Adrenal gland (tissue), 12 donors: ENCODE results near the gene RAD23B. TPM values are rescaled to one million over a fixed set of nuclear protein-coding genes. Genes with fewer than 3 reads are reported as not detected.

Source experiments
- DNase-seq, 7 donors: peaks; one replicate each; pipeline ENCODE4 v3.0.0-alpha.2; 2019 to 2020
- H3K27ac ChIP-seq, 5 donors: fragments of 200-600 bp; sonication (generic) in 4 of 5; 1 replicate in 3 of 5; 2 replicates in 2 of 5; pipeline versions ENCODE4 v1.5.1 to v1.8.0; 2016 to 2020; ENCODE audit warnings: mild to moderate bottlenecking in 1 of 5
- H3K27me3 ChIP-seq: fragments of 200-600 bp; 2 replicates; pipeline ENCODE4 v1.8.0; 2021
- H3K36me3 ChIP-seq, 2 donors: fragments of 200-600 bp; replicated peaks in 1 of 2; 1 replicate in 1 of 2; 2 replicates in 1 of 2; pipeline versions ENCODE4 v1.5.1 to v1.8.0; 2018 to 2022
- H3K4me1 ChIP-seq, 2 donors: fragments of 200-600 bp; replicated peaks in 1 of 2; 1 replicate in 1 of 2; 2 replicates in 1 of 2; pipeline versions ENCODE4 v1.5.1 to v1.8.0; 2018 to 2021
- H3K4me3 ChIP-seq, 4 donors: fragments of 200-600 bp; sonication (generic) in 3 of 4; one replicate each; pipeline ENCODE4 v1.5.1; 2016 to 2018
- H3K9me3 ChIP-seq, 3 donors: fragments of 200-600 bp; sonication (generic) in 1 of 3; replicated peaks in 1 of 3; 1 replicate in 2 of 3; 2 replicates in 1 of 3; pipeline versions ENCODE4 v1.5.1 to v1.8.0; 2016 to 2021
- CTCF ChIP-seq, 6 experiments: fragments of 450-650 bp in 4 of 6; fragments of 200-600 bp in 2 of 6; sonication (generic) in 1 of 6; IDR thresholded peaks; 1 replicate in 5 of 6; 2 replicates in 1 of 6; pipeline versions ENCODE4 v1.5.1 to v1.8.0; 2016 to 2021; ENCODE audit warnings: antibody characterized with exemption in 6 of 6, mild to moderate bottlenecking in 2 of 6, moderate library complexity in 1 of 6
- POLR2A ChIP-seq, 2 donors: fragments of 450-650 bp; IDR thresholded peaks; one replicate each; pipeline ENCODE4 v1.6.1; 2017; ENCODE audit warnings: antibody characterized with exemption in 2 of 2, mild to moderate bottlenecking in 2 of 2, moderate library complexity in 1 of 2
- WGBS, 4 donors: extraction: QIAGEN DNeasy Blood & Tissue Kit in 2 of 4; methylation state at CpG; one replicate each; pipeline versions ENCODE4 v1.1.5 to v1.1.7; 2013 to 2017; 5-methylcytosine and 5-hydroxymethylcytosine counted together
- intact Hi-C, 2 donors: fragments of 100-400 bp; cut with DNase I; formaldehyde crosslinking; loops; one replicate each; pipeline versions ENCODE4 v1.14.1 to v1.15.0; 2022 to 2023
- polyA plus RNA-seq, 3 donors: library from polyadenylated mRNA; stranded (reverse); fragments of 200-250 nt in 2 of 3; fragments of 350-450 nt in 1 of 3; fragmentation: Illumina TruSeq in 1 of 3; extraction: RNeasy Lipid Tissue Mini Kit (QIAGEN cat#74804) in 1 of 3; gene quantifications; one replicate each; pipeline ENCODE4 v1.2.3, GENCODE V29; 2013 to 2014
- total RNA-seq, 9 donors: library from RNA; depleted of rRNA in 4 of 9; stranded (reverse); fragments of >200 nt in 4 of 9; fragments of 120-200 nt in 1 of 9; fragmentation: NEBNext Ultra II Directional in 1 of 9; extraction: Animal tissue kit (Norgen Biotek cat#: 25700) in 1 of 9; gene quantifications; one replicate each; pipeline versions ENCODE4 v1.1.0 to v1.2.4, GENCODE V29; 2013 to 2023
- donor health status: healthy with polysubstance abuse.
- donor health status: Bipolar disorder and iron deficiency.
- donor health status: DM: yes; HTN: yes; CAD: no.
- donor health status: DM: no; HTN: no; CAD: no.
- donor health status: DM: no; HTN: no; CAD: no.
- donor health status: DM: yes; HTN: yes; CAD: no.

RAD23B gene
- total and polyA plus RNA-seq, 12 donors: 31.7 to 222 (median 75.4) TPM

GRCh38 chr9:107361816-107362215, 78.7 kb downstream of the RAD23B start:
- Histone ChIP-seq H3K9me3 (no peaks in the 10 kb centered on the region), H3K36me3 (no peaks in the 10 kb centered on the region), H3K4me1 (no peaks in the 10 kb centered on the region), H3K27me3 (no peaks in the 10 kb centered on the region), H3K4me3 (no peak overlapping the region), H3K27ac (no peak overlapping the region)
- peak in 1 of 7 donors; percentile 15 for DNase-seq
- TF ChIP-seq POLR2A (IDR thresholded peaks at IDR 0.05): no peak
- no peak for TF ChIP-seq CTCF (IDR thresholded peaks at IDR 0.05)
- WGBS, 4 donors: 83 to 96% (median 90%) methylated on average over 4 of the region's 4 CpGs
- intact Hi-C loops: no loop called here

GRCh38 chr9:107363516-107364152, 80.6 kb downstream of the RAD23B start:
- TF ChIP-seq CTCF (IDR thresholded peaks at IDR 0.05) (no peak), POLR2A (IDR thresholded peaks at IDR 0.05) (no peak)
- H3K9me3 ChIP-seq: no peaks in the 10 kb centered on the region
- intact Hi-C loops: no loop called here
- H3K4me3 ChIP-seq: no peak overlapping the region
- peak in 1 of 7 donors; percentile 53 for DNase-seq
- no peaks in the 10 kb centered on the region for H3K36me3 ChIP-seq
- no peaks in the 10 kb centered on the region for H3K4me1 ChIP-seq
- H3K27ac ChIP-seq: no peak overlapping the region
- no peaks in the 10 kb centered on the region for H3K27me3 ChIP-seq
- 84 to 90% (median 86%) methylated on average over 10 of the region's 10 CpGs for WGBS, 4 donors

GRCh38 chr9:107367727-107368502, 84.8 kb downstream of the RAD23B start:
- Histone ChIP-seq H3K4me1 (no peaks in the 10 kb centered on the region), H3K27me3 (peaks cover 6% of the 10 kb centered on the region), H3K36me3 (no peaks in the 10 kb centered on the region), H3K27ac (no peak overlapping the region), H3K9me3 (no peaks in the 10 kb centered on the region), H3K4me3 (no peak overlapping the region)
- no peak for TF ChIP-seq CTCF (IDR thresholded peaks at IDR 0.05)
- no peak for TF ChIP-seq POLR2A (IDR thresholded peaks at IDR 0.05)
- whole genome bisulfite sequencing, 4 donors: 36 to 67% (median 50%) methylated on average over 6 to 7 of the region's 7 CpGs
- DNase-seq: no peak
- intact Hi-C loops: no loop called here

- 72 to 85% (median 77%) methylated on average over 9 of the region's 9 CpGs for WGBS, 4 donors
- no peak for DNase-seq
- H3K27ac ChIP-seq: no peak overlapping the region
- no peaks in the 10 kb centered on the region for H3K36me3 ChIP-seq
- no peak overlapping the region for H3K4me3 ChIP-seq
- peaks cover 6% of the 10 kb centered on the region for H3K27me3 ChIP-seq
- intact Hi-C loops: no loop called here
- no peaks in the 10 kb centered on the region for H3K9me3 ChIP-seq
- TF ChIP-seq POLR2A (IDR thresholded peaks at IDR 0.05) (no peak), CTCF (IDR thresholded peaks at IDR 0.05) (no peak)
- no peaks in the 10 kb centered on the region for H3K4me1 ChIP-seq
Observed at GRCh38 chr9:107368696-107369095, 85.6 kb downstream of the RAD23B start.
